GM12891 (cell line): Measurements from ENCODE around the gene CYP2C18. TPM values are rescaled to one million over a fixed set of nuclear protein-coding genes. Genes with fewer than 3 reads are reported as not detected.
"Not testable (repeated sequence)": the region's sequence is repeated elsewhere in the genome, so short reads cannot be mapped to it uniquely, and the experiment has no call there.

Experiments used
- DNase-seq: peaks from one replicate; pipeline ENCODE4 v3.0.0; 2011; ENCODE audit warnings: low spot score; ENCODE audit not compliant: insufficient read length
- FAIRE-seq: peaks from 2 replicates; lab custom pipeline; 2011; peaks lifted over from hg19 to GRCh38; lab: Jason Lieb, UNC
- PAX5 ChIP-seq: IDR thresholded peaks from 2 replicates; pipeline ENCODE4 v1.6.1; 2011; ENCODE audit warnings: low read length, moderate library complexity, mild to moderate bottlenecking; ENCODE audit not compliant: insufficient read depth, severe bottlenecking
- POLR2A ChIP-seq: IDR thresholded peaks from 2 replicates; pipeline ENCODE4 v1.6.1; 2011; ENCODE audit warnings: low read depth, low read length, control low read depth
- POLR2AphosphoS5 ChIP-seq: IDR thresholded peaks from 2 replicates; pipeline ENCODE4 v1.6.1; 2011; ENCODE audit warnings: low read depth, low read length, control low read depth
- POU2F2 ChIP-seq: IDR thresholded peaks from 2 replicates; pipeline ENCODE4 v1.6.1; 2011; ENCODE audit warnings: low read depth, mild to moderate bottlenecking, control low read depth, low read length, moderate library complexity
- SPI1 ChIP-seq: IDR thresholded peaks from 2 replicates; pipeline ENCODE4 v1.6.1; 2011; ENCODE audit warnings: low read depth, low read length, control low read depth
- TAF1 ChIP-seq: IDR thresholded peaks from 2 replicates; pipeline ENCODE4 v1.6.1; 2011; ENCODE audit warnings: low read depth, low read length, control low read depth
- polyA plus RNA-seq: library from polyadenylated mRNA; unstranded; fragments of >200 nt; gene quantifications from one replicate; pipeline ENCODE4 v1.2.1, GENCODE V29; 2012; ENCODE audit warnings: low read depth, missing spikeins, inconsistent platforms; ENCODE audit not compliant: missing spikeins

CYP2C18 gene
- not detected for polyA plus RNA-seq

GRCh38 chr10:94683214-94684054, at the start of gene CYP2C18:
Gene CYP2C18, plus strand, starts transcription at chr10:94683729. Its CDS starts 91 bp downstream, at chr10:94683820.
- FAIRE-seq (no peak), DNase-seq (no peak)
- TF ChIP-seq POU2F2 (no peak), POLR2A (no peak), PAX5 (no peak), SPI1 (no peak), POLR2AphosphoS5 (no peak), TAF1 (no peak)

- not testable (repeated sequence) for FAIRE-seq, DNase-seq
These were observed 45.4 kb upstream of the CYP2C18 start for GRCh38 chr10:94638097-94638496.

- FAIRE-seq (no peak), DNase-seq (no peak)
- TF ChIP-seq POLR2AphosphoS5 = no peak
- TF ChIP-seq POLR2A = no peak
- TF ChIP-seq PAX5 = no peak
- TF ChIP-seq TAF1 = no peak
- no peak for TF ChIP-seq POU2F2
- no peak for TF ChIP-seq SPI1
These were observed 43.6 kb upstream of the CYP2C18 start for GRCh38 chr10:94639902-94640301.

GRCh38 chr10:94640562-94640961, 43.0 kb upstream of the CYP2C18 start:
- FAIRE-seq (no peak), DNase-seq (no peak)
- TF ChIP-seq SPI1 (no peak), POLR2AphosphoS5 (no peak), POLR2A (no peak), TAF1 (no peak), PAX5 (no peak), POU2F2 (no peak)

GRCh38 chr10:94641480-94641879, 42.0 kb upstream of the CYP2C18 start:
- DNase-seq = no peak
- TF ChIP-seq SPI1 (no peak), TAF1 (no peak), POLR2A (no peak)
- no peak for FAIRE-seq

- FAIRE-seq = no peak
- no peak for DNase-seq
- TF ChIP-seq POU2F2 = no peak
- TF ChIP-seq POLR2AphosphoS5 = no peak
- no peak for TF ChIP-seq PAX5
- no peak for TF ChIP-seq SPI1
- no peak for TF ChIP-seq POLR2A
- no peak for TF ChIP-seq TAF1
These were observed 39.2 kb upstream of the CYP2C18 start for GRCh38 chr10:94644352-94644751.

- peak; percentile 30 for DNase-seq
- TF ChIP-seq TAF1 = no peak
- peak; percentile 76 for TF ChIP-seq SPI1
- no peak for FAIRE-seq
These were observed 38.2 kb upstream of the CYP2C18 start for GRCh38 chr10:94645285-94645684.

- DNase-seq, FAIRE-seq: not testable (repeated sequence)
These were observed 28.3 kb upstream of the CYP2C18 start for GRCh38 chr10:94655201-94655600.

- not testable (repeated sequence) for DNase-seq, FAIRE-seq
These were observed 20.5 kb upstream of the CYP2C18 start for GRCh38 chr10:94663061-94663460.

- no peak for DNase-seq
- FAIRE-seq = no peak
- TF ChIP-seq SPI1 = no peak
- TF ChIP-seq POU2F2 = no peak
- no peak for TF ChIP-seq PAX5
- no peak for TF ChIP-seq POLR2A
- TF ChIP-seq TAF1 = no peak
- TF ChIP-seq POLR2AphosphoS5 = no peak
These were observed 17.0 kb upstream of the CYP2C18 start for GRCh38 chr10:94666391-94667102.

- DNase-seq (no peak), FAIRE-seq (no peak)
- TF ChIP-seq PAX5 (no peak), POLR2A (no peak), TAF1 (no peak), SPI1 (no peak), POU2F2 (no peak), POLR2AphosphoS5 (no peak)
These were observed 9.8 kb upstream of the CYP2C18 start for GRCh38 chr10:94673614-94674321.
